Stomach (tissue), 4 donors: ENCODE data around the gene EMX2.

ENCODE experiments used
- EP300 ChIP-seq: sonication (generic); formaldehyde crosslinking; IDR thresholded peaks from one replicate; pipeline ENCODE4 v1.6.1; 2017; ENCODE audit warnings: antibody characterized with exemption
- POLR2A ChIP-seq, 4 donors: fragments of 450-650 bp; IDR thresholded peaks; one replicate each; pipeline ENCODE4 v1.6.1; 2016; ENCODE audit warnings: antibody characterized with exemption in 4 of 4, control low read depth in 2 of 4, mild to moderate bottlenecking in 1 of 4, moderate library complexity in 1 of 4

- no peak for TF ChIP-seq POLR2A (IDR thresholded peaks at IDR 0.05)
- no peak for TF ChIP-seq EP300
These were observed 27.3 kb downstream of the EMX2 start for GRCh38 chr10:117569610-117570390.
